Suprapubic skin (tissue), 4 donors: ENCODE measurements around the gene CRYBB3.

Experiments used
- CTCF ChIP-seq, 2 donors: fragments of 200-600 bp in 1 of 2; fragments of 450-650 bp in 1 of 2; sonication (generic) in 1 of 2; IDR thresholded peaks; one replicate each; pipeline ENCODE4 v1.5.1; 2016 to 2019; ENCODE audit warnings: antibody characterized with exemption in 2 of 2, mild to moderate bottlenecking in 1 of 2, moderate library complexity in 1 of 2
- EP300 ChIP-seq: sonication (generic); formaldehyde crosslinking; IDR thresholded peaks from one replicate; pipeline ENCODE4 v1.6.1; 2017; ENCODE audit warnings: antibody characterized with exemption
- POLR2A ChIP-seq, 2 donors: fragments of 450-650 bp; IDR thresholded peaks; one replicate each; pipeline ENCODE4 v1.6.1; 2017; ENCODE audit warnings: antibody characterized with exemption in 2 of 2, mild to moderate bottlenecking in 2 of 2, moderate library complexity in 2 of 2
- POLR2AphosphoS5 ChIP-seq, 3 donors: sonication (generic); formaldehyde crosslinking; IDR thresholded peaks; one replicate each; pipeline ENCODE4 v1.6.1; 2017; ENCODE audit warnings: antibody characterized with exemption in 3 of 3

GRCh38 chr22:25170426-25170980, 29.2 kb upstream of the CRYBB3 start:
- no peak for TF ChIP-seq CTCF (IDR thresholded peaks at IDR 0.05)
- TF ChIP-seq EP300: no peak
- no peak for TF ChIP-seq POLR2A (IDR thresholded peaks at IDR 0.05)
- no peak for TF ChIP-seq POLR2AphosphoS5 (IDR thresholded peaks at IDR 0.05)
